COR-L47 (cell line): Measurements from ENCODE around the gene BTNL9.
"Not testable (repeated sequence)": the region's sequence is repeated elsewhere in the genome, so short reads cannot be mapped to it uniquely, and the experiment has no call there.

Source experiments
- DNase-seq: peaks from one replicate; lab custom pipeline; 2025; lab: John Stamatoyannopoulos, UW

BTNL9 gene

DNA sequence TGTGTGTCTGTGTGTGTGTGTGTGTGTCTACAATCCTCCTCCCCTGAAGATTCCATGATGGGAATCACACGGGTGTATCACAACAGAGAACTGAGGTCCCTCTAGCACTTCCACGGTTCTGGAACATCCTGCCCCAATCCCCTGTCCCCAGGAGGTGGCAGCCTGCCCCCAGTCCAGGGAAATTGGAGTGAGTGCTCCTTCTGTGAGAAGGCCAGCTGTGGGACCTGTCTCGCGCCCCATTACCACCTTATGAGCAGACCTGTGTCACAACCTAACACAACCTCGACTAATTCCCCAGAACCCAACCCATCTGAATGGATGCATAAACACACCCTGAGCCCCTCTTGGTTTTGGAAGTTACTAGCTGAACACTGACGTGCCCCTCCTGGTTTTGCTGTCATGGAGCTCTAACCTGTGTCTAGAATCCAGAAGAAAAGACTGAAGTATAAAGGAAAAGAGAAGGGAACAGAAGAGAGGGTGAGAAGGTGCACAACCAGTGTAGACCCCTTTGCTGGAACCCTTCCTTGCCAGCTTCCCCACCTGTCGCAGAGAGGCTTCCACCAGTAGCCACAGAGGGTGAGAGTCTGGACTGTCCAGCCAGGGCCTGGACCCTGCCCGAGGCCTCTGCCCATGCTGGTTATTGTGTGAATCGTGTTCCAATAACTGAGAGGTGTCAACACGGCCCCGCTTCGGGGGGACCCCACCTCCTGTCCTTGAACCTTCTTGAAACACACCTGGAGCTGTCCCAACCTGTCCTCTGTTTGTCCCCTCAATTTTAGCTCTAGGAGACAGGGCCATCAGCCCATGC, 3.4 kb downstream of the BTNL9 start:
- no peak for DNase-seq

DNA sequence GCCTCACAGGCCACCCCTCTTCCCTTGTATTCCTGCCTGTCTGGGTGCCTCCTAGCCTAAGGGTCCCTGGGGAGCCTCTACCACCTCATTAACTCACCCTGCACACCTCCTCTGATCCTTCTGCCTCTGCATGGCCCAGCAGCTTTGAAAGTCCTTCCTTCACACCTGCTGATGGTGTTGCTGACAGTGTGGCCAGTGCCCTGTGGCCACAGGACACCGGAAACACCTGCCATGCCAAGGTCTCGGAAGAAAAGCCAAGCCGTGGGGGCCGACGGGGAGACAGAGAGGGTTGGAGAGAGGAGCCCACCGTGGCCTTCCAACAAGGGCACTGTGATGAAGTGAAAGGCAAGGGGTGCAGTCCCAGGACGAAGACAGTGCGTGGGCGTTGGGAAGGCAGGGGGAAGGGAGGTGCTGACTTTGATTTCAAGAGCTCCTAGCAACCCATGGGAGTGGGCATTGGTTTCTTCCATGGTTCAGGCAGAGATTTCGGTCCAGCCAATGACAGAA, 4.1 kb downstream of the BTNL9 start:
- DNase-seq = no peak

DNA sequence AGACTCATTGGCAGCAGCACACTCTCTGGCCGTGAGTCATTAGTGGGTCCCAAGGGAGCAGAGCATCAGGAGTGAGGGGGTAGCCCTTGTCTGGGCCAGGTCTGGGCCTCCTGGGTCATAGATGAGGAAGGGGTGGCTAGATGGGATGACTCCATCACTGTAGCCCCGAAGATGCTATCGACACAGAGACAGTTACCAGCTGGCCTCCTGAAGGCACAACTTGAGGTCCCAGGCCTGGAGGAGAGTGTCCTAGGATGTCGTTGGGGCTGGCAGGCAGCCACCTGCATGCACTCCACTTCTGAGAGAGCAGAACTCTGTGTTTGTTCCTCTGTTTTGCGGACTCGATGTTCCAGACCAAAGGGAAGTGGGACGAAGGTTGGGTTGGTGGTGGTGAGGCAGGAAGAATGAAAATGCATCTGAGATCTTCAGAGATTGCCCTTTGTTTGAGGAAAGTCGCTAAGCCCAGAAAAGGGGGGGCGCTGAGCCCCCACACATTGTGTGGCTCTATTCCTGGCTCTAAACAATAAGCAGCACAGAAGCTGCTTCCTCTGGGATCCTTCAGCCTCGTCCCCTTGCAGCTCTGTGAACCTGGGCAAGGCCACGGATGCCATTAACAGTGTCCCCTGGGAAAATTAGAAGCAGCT, 4.7 kb downstream of the BTNL9 start:
- DNase-seq = no peak

DNA sequence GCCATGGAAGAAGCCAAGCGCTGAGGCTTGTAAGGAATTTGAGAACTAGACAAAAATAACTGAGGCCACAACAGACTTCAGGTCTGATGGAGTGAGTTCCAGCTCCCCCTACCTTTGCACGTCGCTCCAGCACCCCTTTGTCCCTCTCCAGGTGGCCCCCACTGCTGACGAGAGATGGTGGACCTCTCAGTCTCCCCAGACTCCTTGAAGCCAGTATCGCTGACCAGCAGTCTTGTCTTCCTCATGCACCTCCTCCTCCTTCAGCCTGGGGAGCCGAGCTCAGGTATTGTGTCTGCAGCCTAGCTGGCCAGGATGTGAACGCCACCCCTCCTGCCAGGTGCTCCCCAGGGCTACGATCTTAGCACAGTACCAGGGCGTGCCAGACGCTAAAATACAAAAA, 5.2 kb downstream of the BTNL9 start:
- DNase-seq = no peak

DNA sequence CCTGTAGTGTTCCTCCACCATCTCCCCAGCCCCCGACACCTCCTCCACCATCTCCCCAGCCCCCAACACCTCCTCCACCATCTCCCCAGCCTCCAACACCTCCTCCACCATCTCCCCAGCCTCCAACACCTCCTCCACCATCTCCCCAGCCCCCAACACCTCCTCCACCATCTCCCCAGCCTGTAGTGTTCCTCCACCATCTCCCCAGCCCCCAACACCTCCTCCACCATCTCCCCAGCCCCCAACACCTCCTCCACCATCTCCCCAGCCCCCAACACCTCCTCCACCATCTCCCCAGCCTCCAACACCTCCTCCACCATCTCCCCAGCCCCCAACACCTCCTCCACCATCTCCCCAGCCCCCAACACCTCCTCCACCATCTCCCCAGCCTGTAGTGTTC, 5.8 kb downstream of the BTNL9 start:
- not testable (repeated sequence) for DNase-seq

DNA sequence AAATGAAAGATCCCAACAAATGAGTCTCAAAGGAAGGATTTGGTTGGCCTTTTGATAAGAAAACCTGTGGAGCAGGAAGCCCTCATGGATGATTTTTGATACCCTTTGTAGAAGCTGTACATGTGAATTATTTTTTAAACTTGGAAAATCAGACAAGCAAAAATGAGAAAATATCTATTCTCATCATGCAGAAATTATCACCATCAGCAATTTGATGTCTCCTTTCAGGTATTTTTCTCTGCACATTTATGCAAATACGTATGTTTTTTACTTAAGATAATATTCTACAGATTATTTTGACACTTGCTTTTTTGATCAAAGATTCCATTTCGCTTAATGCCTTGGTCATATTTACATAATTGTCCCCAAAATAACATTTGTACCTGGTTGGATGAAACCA, 7.2 kb downstream of the BTNL9 start:
- no peak for DNase-seq

DNA sequence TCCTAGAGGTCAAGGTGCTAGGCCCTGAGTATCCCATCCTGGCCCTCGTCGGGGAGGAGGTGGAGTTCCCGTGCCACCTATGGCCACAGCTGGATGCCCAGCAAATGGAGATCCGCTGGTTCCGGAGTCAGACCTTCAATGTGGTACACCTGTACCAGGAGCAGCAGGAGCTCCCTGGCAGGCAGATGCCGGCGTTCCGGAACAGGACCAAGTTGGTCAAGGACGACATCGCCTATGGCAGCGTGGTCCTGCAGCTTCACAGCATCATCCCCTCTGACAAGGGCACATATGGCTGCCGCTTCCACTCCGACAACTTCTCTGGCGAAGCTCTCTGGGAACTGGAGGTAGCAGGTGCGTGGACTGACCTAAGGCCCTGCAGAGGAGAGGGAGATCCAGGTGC, 7.9 kb downstream of the BTNL9 start:
- no peak for DNase-seq

DNA sequence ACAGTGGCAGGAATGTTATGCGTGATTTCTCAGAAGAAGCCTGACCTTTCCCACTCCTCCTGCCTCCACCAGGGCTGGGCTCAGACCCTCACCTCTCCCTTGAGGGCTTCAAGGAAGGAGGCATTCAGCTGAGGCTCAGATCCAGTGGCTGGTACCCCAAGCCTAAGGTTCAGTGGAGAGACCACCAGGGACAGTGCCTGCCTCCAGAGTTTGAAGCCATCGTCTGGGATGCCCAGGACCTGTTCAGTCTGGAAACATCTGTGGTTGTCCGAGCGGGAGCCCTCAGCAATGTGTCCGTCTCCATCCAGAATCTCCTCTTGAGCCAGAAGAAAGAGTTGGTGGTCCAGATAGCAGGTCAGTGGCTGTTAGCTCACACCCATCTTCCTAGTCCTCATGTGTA, 9.9 kb downstream of the BTNL9 start:
- DNase-seq = no peak

DNA sequence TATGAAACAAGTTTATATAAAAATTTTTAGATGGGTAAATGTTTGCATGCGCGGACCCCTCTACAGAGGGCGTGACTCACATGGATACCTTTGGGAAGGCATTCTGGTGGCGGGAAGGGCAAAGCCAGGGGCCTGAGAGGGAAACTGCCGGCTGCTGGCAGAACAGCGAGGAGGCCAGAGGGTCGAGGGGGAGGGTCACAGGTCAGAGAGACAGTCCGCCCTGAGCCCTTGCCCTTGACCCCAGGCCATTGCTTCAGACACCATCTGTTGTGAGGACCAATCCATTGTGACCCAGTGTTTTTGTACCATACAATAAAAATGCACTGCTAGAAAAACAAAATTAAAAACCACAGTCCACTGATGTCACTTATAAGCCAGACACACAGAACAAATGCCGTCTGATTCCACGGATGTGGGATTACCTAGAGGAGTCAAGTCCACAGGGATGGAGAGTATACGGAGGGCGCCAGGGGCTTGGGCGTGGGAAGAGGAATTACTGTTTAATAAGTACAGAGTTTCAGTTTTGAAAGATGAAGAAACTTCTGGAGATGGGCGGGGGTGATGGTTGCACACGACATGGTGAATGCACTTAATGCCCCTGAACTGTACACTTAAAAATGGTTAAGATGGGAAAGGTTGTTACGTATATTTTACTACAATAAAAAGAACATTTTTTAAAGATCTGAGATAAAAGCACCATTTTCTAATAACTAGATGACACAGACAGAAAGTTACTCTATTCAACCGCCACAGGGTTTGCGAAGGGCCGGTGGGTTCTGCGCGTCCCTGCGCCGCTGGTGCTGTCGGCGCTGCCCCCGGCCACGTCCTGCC, 12.0 kb downstream of the BTNL9 start:
- DNase-seq = no peak

DNA sequence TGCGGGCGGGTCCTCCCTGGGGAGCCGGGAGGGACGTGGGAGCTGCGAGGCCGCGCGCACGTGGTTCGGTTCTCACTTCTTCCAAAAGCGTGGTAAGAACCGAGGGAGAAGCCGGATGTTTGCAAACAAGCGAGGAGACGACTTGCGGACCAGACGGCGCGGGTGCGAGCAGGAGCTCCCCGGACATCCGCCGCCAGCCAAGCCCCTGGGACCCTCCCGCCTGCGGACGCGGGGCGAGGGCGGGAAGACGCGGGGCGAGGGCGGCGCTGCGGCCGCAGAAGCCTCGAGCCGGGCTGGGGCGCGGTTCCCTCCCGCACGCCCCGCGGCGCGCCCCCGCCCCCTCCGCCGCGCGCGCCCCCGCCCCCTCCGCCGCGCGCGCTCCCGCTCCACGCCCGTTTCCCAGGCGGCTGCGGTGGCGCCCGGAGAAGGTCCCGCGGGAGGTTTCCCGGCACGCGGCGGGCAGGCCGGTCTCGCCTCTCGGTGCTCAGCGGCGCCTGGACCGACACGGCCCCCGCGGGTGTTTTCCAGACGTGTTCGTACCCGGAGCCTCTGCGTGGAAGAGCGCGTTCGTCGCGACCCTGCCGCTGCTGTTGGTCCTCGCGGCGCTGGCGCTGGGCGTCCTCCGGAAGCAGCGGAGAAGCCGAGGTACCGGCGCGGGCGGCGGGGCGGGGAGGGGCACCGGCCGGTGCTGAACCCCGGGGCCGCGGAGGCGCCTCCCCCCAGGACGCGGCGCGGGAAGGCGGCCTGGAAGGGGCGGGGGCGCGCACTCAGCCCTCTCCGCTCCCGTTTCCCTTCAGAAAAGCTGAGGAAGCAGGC, 12.8 kb downstream of the BTNL9 start:
- no peak for DNase-seq

DNA sequence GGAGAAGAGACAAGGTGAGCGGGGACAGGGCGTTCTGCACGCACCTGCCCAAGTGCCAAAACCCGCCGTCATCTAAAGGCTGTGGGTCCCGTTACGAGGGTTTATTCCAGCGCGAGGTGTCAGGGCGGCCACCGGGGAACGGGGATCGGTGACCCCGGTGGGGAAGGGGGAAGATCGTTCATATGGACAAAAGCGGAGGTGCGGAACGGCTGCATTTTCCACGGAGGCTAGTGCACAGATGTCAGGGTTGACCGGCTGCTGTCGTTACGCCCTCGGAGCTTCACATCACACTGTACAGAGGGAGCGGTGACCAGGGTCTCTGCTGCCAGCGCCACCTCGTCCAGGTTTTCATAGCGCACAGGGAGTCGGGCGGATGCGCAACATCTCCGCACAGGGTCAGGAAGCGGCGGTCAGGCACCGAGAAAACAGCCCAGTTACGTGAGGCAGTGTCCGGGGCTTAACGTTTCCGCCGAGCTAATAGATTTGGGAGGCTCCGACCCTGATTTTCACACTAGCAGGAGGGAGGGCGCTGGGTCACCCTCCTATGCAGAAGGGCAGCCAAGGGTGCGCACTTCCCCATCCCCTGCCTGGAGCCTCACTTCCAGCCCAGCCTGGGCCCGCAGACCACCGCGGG, 13.5 kb downstream of the BTNL9 start:
- no peak for DNase-seq

DNA sequence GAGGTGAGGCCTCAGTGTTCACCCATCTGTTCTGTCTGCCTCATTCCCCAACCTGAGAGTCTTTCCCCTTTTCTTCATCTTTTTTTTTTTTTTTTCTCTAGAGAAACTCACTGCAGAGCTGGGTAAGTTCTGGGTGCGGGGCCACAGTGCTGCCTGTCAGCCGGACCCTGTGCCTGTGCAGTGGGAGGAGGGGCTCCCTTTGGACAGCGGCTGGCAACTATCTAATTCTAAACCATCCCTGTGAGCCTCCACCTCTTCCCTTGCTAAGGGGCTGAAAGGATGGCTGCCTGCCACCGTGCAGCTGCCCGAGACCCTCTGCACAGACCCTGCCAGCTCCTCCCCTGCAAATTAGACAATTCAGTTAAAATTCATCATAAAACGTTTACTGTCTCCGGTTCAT, 14.1 kb downstream of the BTNL9 start:
- no peak for DNase-seq

DNA sequence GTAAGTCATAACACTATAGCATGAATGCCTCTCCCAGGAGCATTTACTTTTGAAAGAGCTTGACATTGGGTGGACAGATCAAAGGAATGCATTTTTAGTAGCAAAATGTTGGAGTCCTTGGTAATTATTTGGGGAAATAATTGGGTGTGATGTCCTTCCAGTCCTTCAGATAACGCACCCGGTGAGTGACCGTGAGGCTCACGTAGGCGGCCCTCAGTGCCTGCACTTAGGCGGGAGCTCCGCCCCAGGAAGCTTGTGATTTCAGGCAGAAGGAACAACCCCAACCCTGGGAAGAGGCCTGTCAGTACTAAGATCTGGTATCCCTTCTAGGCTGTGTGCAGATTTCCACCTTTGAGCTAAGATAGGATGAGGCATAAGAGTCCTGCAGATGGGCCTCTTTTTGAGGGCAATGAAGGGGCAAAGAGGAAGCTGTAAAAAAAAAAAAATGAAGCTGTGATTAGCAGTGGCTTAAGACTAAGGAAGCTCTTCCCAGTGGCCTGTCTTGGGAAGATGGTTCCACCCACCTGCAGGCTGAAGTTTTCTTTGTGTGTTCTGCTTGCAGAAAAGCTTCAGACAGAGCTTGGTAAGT, 14.9 kb downstream of the BTNL9 start:
- no peak for DNase-seq

DNA sequence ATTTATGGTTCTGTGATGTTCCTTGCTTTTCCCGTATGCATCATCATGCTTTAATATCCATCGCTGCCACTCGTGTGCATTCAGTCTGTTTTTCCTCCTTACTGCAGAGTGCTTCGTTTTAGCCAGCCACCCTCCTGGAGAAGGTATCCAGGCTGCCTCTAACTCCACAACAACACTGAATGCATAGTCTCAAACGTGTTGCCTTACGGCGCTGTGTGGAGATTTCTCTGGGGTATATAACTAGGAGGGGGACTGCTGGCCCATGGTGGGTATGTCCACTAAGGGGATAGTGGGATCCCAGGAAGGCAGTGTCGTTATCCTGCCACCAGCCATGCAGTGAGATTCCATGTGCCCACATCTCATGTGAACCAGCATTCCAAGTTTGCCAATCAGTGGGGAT, 16.4 kb downstream of the BTNL9 start:
- DNase-seq = no peak

DNA sequence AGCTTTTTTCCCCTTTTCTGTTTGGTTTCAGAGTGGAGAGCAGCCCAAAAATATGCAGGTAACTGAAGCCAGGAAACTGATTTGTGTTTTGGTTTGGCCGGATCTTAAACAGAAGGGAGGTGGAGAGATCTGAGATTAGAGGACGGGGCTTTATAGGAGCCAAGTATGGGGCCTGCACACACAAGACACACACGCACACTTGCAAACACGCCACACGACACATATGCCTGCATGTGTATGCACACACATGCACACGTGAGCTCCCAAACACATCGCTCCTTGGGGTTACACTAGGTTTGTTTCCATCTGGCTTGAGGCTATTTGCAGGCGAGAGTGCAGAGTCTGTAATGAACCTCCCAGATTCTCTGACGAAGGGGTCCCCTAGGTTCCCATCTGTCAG, 18.3 kb downstream of the BTNL9 start:
- no peak for DNase-seq

DNA sequence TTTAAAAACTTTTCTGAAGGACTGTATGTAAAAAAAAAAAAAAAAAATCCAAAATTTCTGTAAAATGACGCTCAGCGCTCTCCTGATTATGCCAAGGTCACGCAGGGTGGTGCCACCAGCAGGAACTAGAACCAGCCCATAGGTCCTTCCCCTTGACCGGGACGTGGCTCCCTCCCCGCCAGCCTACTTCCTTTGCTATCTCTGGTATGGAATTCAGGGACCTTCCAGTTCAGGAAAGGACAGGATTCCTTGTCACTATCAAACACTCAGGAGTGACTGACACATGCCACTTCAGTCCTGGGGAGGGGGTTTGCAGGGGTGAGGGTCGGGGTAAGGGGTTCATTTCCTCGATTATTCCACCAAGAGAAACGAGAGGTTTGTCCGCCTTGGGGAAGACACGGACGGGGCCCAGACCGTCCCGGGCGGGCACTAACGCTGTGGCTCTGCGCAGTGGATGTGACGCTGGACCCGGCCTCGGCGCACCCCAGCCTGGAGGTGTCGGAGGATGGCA, 18.8 kb downstream of the BTNL9 start:
- no peak for DNase-seq

DNA sequence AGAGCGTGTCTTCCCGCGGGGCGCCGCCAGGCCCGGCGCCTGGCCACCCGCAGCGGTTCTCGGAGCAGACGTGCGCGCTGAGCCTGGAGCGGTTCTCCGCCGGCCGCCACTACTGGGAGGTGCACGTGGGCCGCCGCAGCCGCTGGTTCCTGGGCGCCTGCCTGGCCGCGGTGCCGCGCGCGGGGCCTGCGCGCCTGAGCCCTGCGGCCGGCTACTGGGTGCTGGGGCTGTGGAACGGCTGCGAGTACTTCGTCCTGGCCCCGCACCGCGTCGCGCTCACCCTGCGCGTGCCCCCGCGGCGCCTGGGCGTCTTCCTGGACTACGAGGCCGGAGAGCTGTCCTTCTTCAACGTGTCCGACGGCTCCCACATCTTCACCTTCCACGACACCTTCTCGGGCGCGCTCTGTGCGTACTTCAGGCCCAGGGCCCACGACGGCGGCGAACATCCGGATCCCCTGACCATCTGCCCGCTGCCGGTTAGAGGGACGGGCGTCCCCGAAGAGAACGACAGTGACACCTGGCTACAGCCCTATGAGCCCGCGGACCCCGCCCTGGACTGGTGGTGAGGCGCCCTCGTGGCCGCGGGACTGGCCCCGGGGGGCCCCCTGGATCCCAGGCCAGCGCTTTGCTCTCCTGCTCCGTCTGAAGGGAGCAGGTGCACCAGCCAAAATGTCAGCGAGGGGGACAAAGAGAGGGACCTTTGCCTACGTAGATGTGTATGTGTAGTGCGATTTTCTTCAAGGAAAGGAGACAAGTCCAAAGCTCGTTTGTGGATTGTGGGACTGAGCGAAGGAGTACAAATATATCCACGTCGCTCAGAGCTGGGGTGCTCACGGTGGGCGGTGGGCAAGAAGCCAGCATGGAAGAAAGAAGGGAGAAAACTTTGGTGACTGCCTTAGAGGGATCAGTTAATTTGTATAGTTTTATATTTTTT, 19.5 kb downstream of the BTNL9 start:
- no peak for DNase-seq

DNA sequence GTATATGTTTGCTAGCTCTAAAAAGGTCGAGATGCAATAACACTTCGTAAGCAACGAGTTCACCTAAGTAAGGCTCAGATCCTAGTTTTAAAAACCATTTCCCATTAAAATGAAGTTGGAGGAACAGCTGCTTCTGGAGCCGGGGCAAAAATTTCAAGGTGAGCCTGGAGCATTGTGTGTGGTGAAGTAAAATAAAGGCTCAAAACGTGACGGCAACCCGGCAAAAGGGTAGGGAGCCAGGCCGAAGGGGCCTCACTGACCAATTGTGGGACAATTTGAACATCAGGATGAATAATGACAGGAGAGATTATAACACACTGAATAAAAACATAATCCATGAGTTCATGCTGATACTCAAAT, 20.1 kb downstream of the BTNL9 start:
- no peak for DNase-seq

DNA sequence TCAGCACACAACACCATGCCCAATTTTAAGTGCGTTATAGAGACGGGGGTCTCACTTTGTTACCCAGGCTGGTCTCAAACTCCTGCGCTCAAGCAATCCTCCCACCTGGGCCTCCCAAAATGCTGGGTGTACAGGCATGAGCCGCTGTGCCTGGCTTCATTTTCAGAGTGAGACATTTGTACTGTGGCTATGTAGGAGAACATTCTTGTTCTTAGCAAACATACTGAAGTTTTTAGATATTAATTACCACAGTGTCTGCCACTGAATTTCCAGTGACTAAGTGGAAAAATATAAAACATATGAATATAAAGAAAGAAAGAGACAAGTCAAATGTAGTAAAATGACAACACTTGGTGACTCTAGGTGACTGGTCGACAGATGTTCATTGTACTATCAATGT, 20.9 kb downstream of the BTNL9 start:
- no peak for DNase-seq

DNA sequence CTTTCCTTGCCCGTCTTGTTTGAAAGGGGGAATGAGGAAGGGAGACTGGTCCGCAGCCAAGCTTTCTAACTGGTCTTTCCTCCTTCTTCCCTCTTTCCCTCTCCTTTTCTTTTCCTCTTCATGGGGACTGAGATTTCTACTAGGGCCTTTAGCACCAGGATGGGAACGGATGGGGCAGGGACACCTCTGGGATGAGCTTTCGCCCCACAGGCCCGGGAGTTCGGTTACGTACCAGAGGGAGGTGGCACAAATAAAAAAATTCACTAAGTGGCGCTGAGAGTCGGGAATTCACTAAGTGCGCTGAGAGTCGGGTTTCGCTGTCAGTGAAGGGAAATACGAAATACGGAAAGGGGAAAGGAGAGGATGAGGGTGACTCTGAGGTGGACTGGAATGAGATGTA, 21.6 kb downstream of the BTNL9 start:
- DNase-seq = no peak
